Measurements from ENCODE around the gene TMEM181.

TMEM181 gene

DNA sequence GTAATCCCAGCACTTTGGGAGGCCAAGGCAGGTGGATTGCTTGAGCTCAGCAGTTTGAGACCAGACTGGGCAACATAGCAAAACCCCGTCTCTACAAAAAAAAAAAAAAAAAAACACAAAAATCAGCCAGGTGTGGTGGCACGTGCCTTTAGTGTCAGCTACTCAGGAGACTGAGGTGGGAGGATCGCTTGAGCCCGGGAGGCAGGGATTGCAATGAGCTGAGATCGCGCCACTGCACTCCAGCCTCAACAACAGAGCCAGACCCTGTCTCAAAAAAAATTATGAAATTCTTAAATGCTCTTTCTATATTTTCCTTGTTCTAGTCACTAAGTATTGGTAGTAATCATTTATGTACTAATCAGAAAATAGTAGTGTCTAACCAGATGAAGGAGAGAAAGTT lies 120.6 kb downstream of the TMEM181 start:
- Histone ChIP-seq H3K4me3 (ENCODE audit: severe bottlenecking) (no peak overlapping the region), H3K36me3 (ENCODE audit: low read depth) (no peaks in the 10 kb centered on the region), H3K27me3 (ENCODE audit: insufficient read depth, poor library complexity, severe bottlenecking) (no peaks in the 10 kb centered on the region), H3K4me1 (ENCODE audit: insufficient read depth, poor library complexity, severe bottlenecking) (no peaks in the 10 kb centered on the region), H3K9me3 (ENCODE audit: severe bottlenecking) (no peaks in the 10 kb centered on the region), H3K27ac (ENCODE audit: poor library complexity, severe bottlenecking) (no peak overlapping the region)
- TF ChIP-seq CTCF (IDR thresholded peaks at IDR 0.05; ENCODE audit: poor library complexity, severe bottlenecking): no peak
- ATAC-seq (ENCODE audit: low read depth) (no peak), DNase-seq (ENCODE audit: low spot score) (no peak)

DNA sequence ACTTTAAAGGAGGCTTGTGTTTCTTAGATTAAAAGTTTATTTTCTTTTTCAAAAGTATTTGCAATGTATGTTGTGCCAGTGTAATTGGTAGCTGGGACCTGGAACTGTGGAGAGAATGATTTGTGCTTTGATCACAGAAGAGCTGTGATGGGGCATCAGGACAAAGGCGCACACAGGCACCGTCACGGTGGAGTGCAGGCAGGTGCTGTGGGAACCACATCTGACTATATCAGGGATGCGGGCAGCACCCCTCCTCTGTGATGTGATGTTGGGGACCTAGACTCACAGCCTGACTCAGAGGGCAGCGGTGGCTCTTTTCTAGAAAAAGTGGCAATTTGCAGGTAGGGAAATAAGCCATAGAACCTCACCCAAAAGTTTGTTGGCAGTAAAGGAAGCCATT lies 124.4 kb downstream of the TMEM181 start:
- DNase-seq (ENCODE audit: low spot score) (no peak), ATAC-seq (ENCODE audit: low read depth) (no peak)
- no peak overlapping the region for H3K4me3 ChIP-seq (ENCODE audit: severe bottlenecking)
- no peaks in the 10 kb centered on the region for H3K36me3 ChIP-seq (ENCODE audit: low read depth)
- H3K27ac ChIP-seq (ENCODE audit: poor library complexity, severe bottlenecking): no peak overlapping the region
- peaks cover 7% of the 10 kb centered on the region for H3K4me1 ChIP-seq (ENCODE audit: insufficient read depth, poor library complexity, severe bottlenecking)
- no peaks in the 10 kb centered on the region for H3K9me3 ChIP-seq (ENCODE audit: severe bottlenecking)
- TF ChIP-seq CTCF (IDR thresholded peaks at IDR 0.05; ENCODE audit: poor library complexity, severe bottlenecking): no peak
- no peaks in the 10 kb centered on the region for H3K27me3 ChIP-seq (ENCODE audit: insufficient read depth, poor library complexity, severe bottlenecking)

DNA sequence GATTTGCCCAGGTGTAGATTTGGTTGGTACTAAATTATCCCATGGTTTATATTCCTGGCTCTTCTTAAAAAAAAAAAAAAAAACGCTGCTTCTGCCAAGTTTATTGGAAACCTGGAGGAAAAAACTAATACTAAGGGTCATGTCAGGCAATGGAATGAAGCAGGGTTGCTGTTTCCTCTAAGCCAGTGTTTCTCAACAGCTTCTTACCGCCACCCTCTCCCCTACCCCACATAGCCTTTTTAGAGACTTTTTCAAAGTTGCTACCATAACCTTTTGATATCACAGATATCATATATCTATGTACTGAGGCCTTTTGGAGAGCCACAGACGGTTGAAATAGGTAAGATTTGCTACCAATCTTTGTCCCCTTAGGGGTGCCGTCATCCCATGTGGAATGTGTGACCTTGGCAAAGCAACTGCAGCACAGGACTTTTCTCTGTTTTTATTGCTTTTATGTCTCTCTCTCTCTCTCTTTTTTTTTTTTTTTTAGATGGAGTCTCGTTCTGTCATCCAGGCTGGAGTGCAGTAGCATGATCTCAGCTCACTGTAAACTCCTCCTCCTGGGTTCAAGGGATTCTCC lies 124.9 kb downstream of the TMEM181 start:
- Histone ChIP-seq H3K27me3 (ENCODE audit: insufficient read depth, poor library complexity, severe bottlenecking) (no peaks in the 10 kb centered on the region), H3K36me3 (ENCODE audit: low read depth) (no peaks in the 10 kb centered on the region), H3K4me1 (ENCODE audit: insufficient read depth, poor library complexity, severe bottlenecking) (peaks cover 7% of the 10 kb centered on the region), H3K27ac (ENCODE audit: poor library complexity, severe bottlenecking) (no peak overlapping the region), H3K9me3 (ENCODE audit: severe bottlenecking) (no peaks in the 10 kb centered on the region), H3K4me3 (ENCODE audit: severe bottlenecking) (no peak overlapping the region)
- ATAC-seq (ENCODE audit: low read depth) (no peak), DNase-seq (ENCODE audit: low spot score) (no peak)
- no peak for TF ChIP-seq CTCF (IDR thresholded peaks at IDR 0.05; ENCODE audit: poor library complexity, severe bottlenecking)
